Ovary (tissue), 3 donors: ENCODE data around the gene MRPS31.

Experiments
- CTCF ChIP-seq, 3 donors: fragments of 450-650 bp in 2 of 3; fragments of 200-600 bp in 1 of 3; IDR thresholded peaks; one replicate each; pipeline versions ENCODE4 v1.5.1 to v1.8.0; 2016 to 2022; ENCODE audit warnings: antibody characterized with exemption in 3 of 3, mild to moderate bottlenecking in 1 of 3
- EP300 ChIP-seq: sonication (generic); formaldehyde crosslinking; IDR thresholded peaks from one replicate; pipeline ENCODE4 v1.6.1; 2017; ENCODE audit warnings: antibody characterized with exemption
- POLR2A ChIP-seq: fragments of 450-650 bp; IDR thresholded peaks from one replicate; pipeline ENCODE4 v1.6.1; 2017; ENCODE audit warnings: antibody characterized with exemption, mild to moderate bottlenecking, moderate library complexity
- donor health status: DM: no; HTN: no; CAD: no.

DNA sequence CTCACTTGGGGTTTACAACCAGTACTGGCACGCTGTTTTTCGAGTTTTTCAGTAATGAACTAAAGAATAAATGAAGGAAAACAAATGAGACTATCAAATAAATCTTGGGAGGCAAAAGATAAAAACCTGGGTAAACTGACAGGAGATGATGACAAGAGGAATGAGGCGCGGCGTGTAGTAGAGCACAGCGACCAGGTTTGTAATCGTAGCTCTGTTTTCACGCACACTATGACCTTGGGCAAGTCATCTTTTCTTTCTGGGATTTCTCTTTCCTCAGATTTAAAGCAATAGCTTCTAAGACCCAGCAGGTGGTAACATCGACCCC is 419 bp downstream of the MRPS31 start:
- TF ChIP-seq CTCF (IDR thresholded peaks at IDR 0.05) (no peak), EP300 (no peak), POLR2A (no peak)
